Measurements from ENCODE around the gene ACSS2.

The ACSS2 gene

GRCh38 chr20:34964486-34964885 lies 88.1 kb downstream of the ACSS2 start:
- Histone ChIP-seq H3K4me1 (ENCODE audit: control insufficient read depth, insufficient read depth, low read depth, low read length) (peaks cover 2% of the 10 kb centered on the region), H3K23ac (ENCODE audit: low read length in 2 of 2) (no peak overlapping the region), H3K27me3 (ENCODE audit: control insufficient read depth in 1 of 2, insufficient read depth in 1 of 2, low read length in 2 of 2) (peaks cover 0 to 3% of the 10 kb centered on the region in 2 experiments), H3K14ac (ENCODE audit: low read length in 2 of 2) (no peak overlapping the region), H3K4ac (ENCODE audit: low read depth in 1 of 2, low read length in 2 of 2) (no peak overlapping the region), H4K91ac (ENCODE audit: low read length) (no peak overlapping the region), H2BK15ac (ENCODE audit: low read depth, poor library complexity, severe bottlenecking) (no peak overlapping the region), H2BK5ac (ENCODE audit: low read depth, low read length, poor library complexity, severe bottlenecking) (no peak overlapping the region), H2AK5ac (ENCODE audit: low read length, severe bottlenecking) (no peak overlapping the region), H3K36me3 (ENCODE audit: control insufficient read depth in 1 of 2, insufficient read depth in 2 of 2, low read depth in 1 of 2, low read length in 2 of 2) (no peaks in the 10 kb centered on the region), H3K9ac (ENCODE audit: low read length) (no peak overlapping the region), H2BK12ac (ENCODE audit: low read length in 2 of 2) (no peak overlapping the region), H3K27ac (ENCODE audit: low read length, poor library complexity, severe bottlenecking) (no peak overlapping the region), H4K8ac (ENCODE audit: low read length) (no peak overlapping the region), H3K4me3 (ENCODE audit: insufficient read depth in 1 of 2, low read depth in 1 of 2, low read length in 2 of 2) (no peak overlapping the region), H2AFZ (ENCODE audit: low read depth, low read length) (no peak overlapping the region), H3K4me2 (ENCODE audit: low read length, poor library complexity, severe bottlenecking) (no peak overlapping the region), H3K79me1 (replicated peaks; ENCODE audit: low read length, poor library complexity, severe bottlenecking) (no peaks in the 10 kb centered on the region), H3K18ac (ENCODE audit: low read depth in 1 of 2, low read length in 2 of 2) (no peak overlapping the region), H2BK120ac (ENCODE audit: low read depth, low read length) (no peak overlapping the region), H3K9me3 (ENCODE audit: control insufficient read depth, low read length) (no peaks in the 10 kb centered on the region)
- 83% methylated on average over 5 of the region's 5 CpGs for WGBS
- no peak for DNase-seq

GRCh38 chr20:34965051-34965450 lies 88.6 kb downstream of the ACSS2 start:
- Histone ChIP-seq H2BK120ac (ENCODE audit: low read depth, low read length) (no peak overlapping the region), H3K36me3 (ENCODE audit: control insufficient read depth in 1 of 2, insufficient read depth in 2 of 2, low read depth in 1 of 2, low read length in 2 of 2) (no peaks in the 10 kb centered on the region), H3K18ac (ENCODE audit: low read depth in 1 of 2, low read length in 2 of 2) (no peak overlapping the region), H3K4ac (ENCODE audit: low read depth in 1 of 2, low read length in 2 of 2) (no peak overlapping the region), H3K9me3 (ENCODE audit: control insufficient read depth, low read length) (no peaks in the 10 kb centered on the region), H2BK15ac (ENCODE audit: low read depth, poor library complexity, severe bottlenecking) (no peak overlapping the region), H3K23ac (ENCODE audit: low read length in 2 of 2) (no peak overlapping the region), H2BK12ac (ENCODE audit: low read length in 2 of 2) (no peak overlapping the region), H4K91ac (ENCODE audit: low read length) (no peak overlapping the region), H2BK5ac (ENCODE audit: low read depth, low read length, poor library complexity, severe bottlenecking) (no peak overlapping the region), H3K27me3 (ENCODE audit: control insufficient read depth in 1 of 2, insufficient read depth in 1 of 2, low read length in 2 of 2) (peaks cover 0 to 6% of the 10 kb centered on the region in 2 experiments), H2AK5ac (ENCODE audit: low read length, severe bottlenecking) (no peak overlapping the region), H4K8ac (ENCODE audit: low read length) (no peak overlapping the region), H3K9ac (ENCODE audit: low read length) (no peak overlapping the region), H3K27ac (ENCODE audit: low read length, poor library complexity, severe bottlenecking) (no peak overlapping the region), H3K79me1 (replicated peaks; ENCODE audit: low read length, poor library complexity, severe bottlenecking) (no peaks in the 10 kb centered on the region), H3K4me3 (ENCODE audit: insufficient read depth in 1 of 2, low read depth in 1 of 2, low read length in 2 of 2) (no peak overlapping the region), H3K4me2 (ENCODE audit: low read length, poor library complexity, severe bottlenecking) (no peak overlapping the region), H3K14ac (ENCODE audit: low read length in 2 of 2) (no peak overlapping the region), H3K4me1 (ENCODE audit: control insufficient read depth, insufficient read depth, low read depth, low read length) (peaks cover 2% of the 10 kb centered on the region), H2AFZ (ENCODE audit: low read depth, low read length) (no peak overlapping the region)
- 96% methylated on average over 5 of the region's 5 CpGs for WGBS
- no peak for DNase-seq

- Histone ChIP-seq H3K4me1 (ENCODE audit: control insufficient read depth, insufficient read depth, low read depth, low read length) (no peaks in the 10 kb centered on the region), H3K27ac (ENCODE audit: low read length, poor library complexity, severe bottlenecking) (no peak overlapping the region), H2AFZ (ENCODE audit: low read depth, low read length) (no peak overlapping the region), H3K9me3 (ENCODE audit: control insufficient read depth, low read length) (no peaks in the 10 kb centered on the region), H3K27me3 (ENCODE audit: control insufficient read depth in 1 of 2, insufficient read depth in 1 of 2, low read length in 2 of 2) (peaks cover 0 to 6% of the 10 kb centered on the region in 2 experiments), H2AK5ac (ENCODE audit: low read length, severe bottlenecking) (no peak overlapping the region), H3K79me1 (replicated peaks; ENCODE audit: low read length, poor library complexity, severe bottlenecking) (no peaks in the 10 kb centered on the region), H4K91ac (ENCODE audit: low read length) (no peak overlapping the region), H2BK12ac (ENCODE audit: low read length in 2 of 2) (peak overlapping the region in 1 of 2 experiments; percentile 75), H3K18ac (ENCODE audit: low read depth in 1 of 2, low read length in 2 of 2) (no peak overlapping the region), H3K4ac (ENCODE audit: low read depth in 1 of 2, low read length in 2 of 2) (no peak overlapping the region), H2BK15ac (ENCODE audit: low read depth, poor library complexity, severe bottlenecking) (no peak overlapping the region), H2BK120ac (ENCODE audit: low read depth, low read length) (no peak overlapping the region), H3K4me3 (ENCODE audit: insufficient read depth in 1 of 2, low read depth in 1 of 2, low read length in 2 of 2) (no peak overlapping the region), H3K23ac (ENCODE audit: low read length in 2 of 2) (no peak overlapping the region), H3K4me2 (ENCODE audit: low read length, poor library complexity, severe bottlenecking) (no peak overlapping the region), H3K9ac (ENCODE audit: low read length) (no peak overlapping the region), H2BK5ac (ENCODE audit: low read depth, low read length, poor library complexity, severe bottlenecking) (no peak overlapping the region), H4K8ac (ENCODE audit: low read length) (no peak overlapping the region), H3K14ac (ENCODE audit: low read length in 2 of 2) (no peak overlapping the region), H3K36me3 (ENCODE audit: control insufficient read depth in 1 of 2, insufficient read depth in 2 of 2, low read depth in 1 of 2, low read length in 2 of 2) (no peaks in the 10 kb centered on the region)
- DNase-seq: no peak
- WGBS: 89% methylated on average over 5 of the region's 5 CpGs
These were observed 91.0 kb downstream of the ACSS2 start for GRCh38 chr20:34967421-34967820.

- Histone ChIP-seq H3K18ac (ENCODE audit: low read depth in 1 of 2, low read length in 2 of 2) (peak overlapping the region in 1 of 2 experiments; percentile 49), H2BK12ac (ENCODE audit: low read length in 2 of 2) (no peak overlapping the region), H3K4me1 (ENCODE audit: control insufficient read depth, insufficient read depth, low read depth, low read length) (no peaks in the 10 kb centered on the region), H3K36me3 (ENCODE audit: control insufficient read depth in 1 of 2, insufficient read depth in 2 of 2, low read depth in 1 of 2, low read length in 2 of 2) (no peaks in the 10 kb centered on the region), H2BK120ac (ENCODE audit: low read depth, low read length) (no peak overlapping the region), H3K27me3 (ENCODE audit: control insufficient read depth in 1 of 2, insufficient read depth in 1 of 2, low read length in 2 of 2) (peaks cover 0 to 14% of the 10 kb centered on the region in 2 experiments), H3K14ac (ENCODE audit: low read length in 2 of 2) (no peak overlapping the region), H3K9ac (ENCODE audit: low read length) (no peak overlapping the region), H2AK5ac (ENCODE audit: low read length, severe bottlenecking) (no peak overlapping the region), H3K23ac (ENCODE audit: low read length in 2 of 2) (no peak overlapping the region), H3K4me2 (ENCODE audit: low read length, poor library complexity, severe bottlenecking) (no peak overlapping the region), H3K4me3 (ENCODE audit: insufficient read depth in 1 of 2, low read depth in 1 of 2, low read length in 2 of 2) (no peak overlapping the region), H3K27ac (ENCODE audit: low read length, poor library complexity, severe bottlenecking) (no peak overlapping the region), H2AFZ (ENCODE audit: low read depth, low read length) (no peak overlapping the region), H3K4ac (ENCODE audit: low read depth in 1 of 2, low read length in 2 of 2) (peak overlapping the region in 1 of 2 experiments; percentile 51), H2BK5ac (ENCODE audit: low read depth, low read length, poor library complexity, severe bottlenecking) (no peak overlapping the region), H2BK15ac (ENCODE audit: low read depth, poor library complexity, severe bottlenecking) (no peak overlapping the region), H4K91ac (ENCODE audit: low read length) (no peak overlapping the region), H3K9me3 (ENCODE audit: control insufficient read depth, low read length) (no peaks in the 10 kb centered on the region), H4K8ac (ENCODE audit: low read length) (peak overlapping the region; percentile 36), H3K79me1 (replicated peaks; ENCODE audit: low read length, poor library complexity, severe bottlenecking) (no peaks in the 10 kb centered on the region)
- WGBS: 77% methylated on average over 7 of the region's 7 CpGs
- DNase-seq: no peak
These were observed 91.8 kb downstream of the ACSS2 start for GRCh38 chr20:34968042-34968775.
